Embryonic facial prominence (tissue), 1 donor: ENCODE results near the gene SDC3.
"Not testable (repeated sequence)": the region's sequence is repeated elsewhere in the genome, so short reads cannot be mapped to it uniquely, and the experiment has no call there.

Experiments used
- DNase-seq: peaks from one replicate; pipeline ENCODE4 v3.0.0-alpha.2; 2016; ENCODE audit errors: extremely low spot score

The SDC3 gene

GRCh38 chr1:30875197-30875596 lies 33.4 kb downstream of the SDC3 start:
- DNase-seq, result no peak

- DNase-seq, result no peak
Measured at GRCh38 chr1:30874176-30874575, 34.4 kb downstream of the SDC3 start.

- no peak for DNase-seq
Measured at GRCh38 chr1:30872948-30873263, 35.7 kb downstream of the SDC3 start.

- no peak for DNase-seq
Measured at GRCh38 chr1:30872033-30872947, 36.3 kb downstream of the SDC3 start.

- no peak for DNase-seq
Measured at GRCh38 chr1:30871276-30871871, 37.2 kb downstream of the SDC3 start.

- DNase-seq, result no peak
Measured at GRCh38 chr1:30870656-30871055, 37.9 kb downstream of the SDC3 start.

GRCh38 chr1:30870035-30870434 lies 38.5 kb downstream of the SDC3 start:
- DNase-seq, result no peak

- DNase-seq, result no peak
Measured at GRCh38 chr1:30868833-30869435, 39.6 kb downstream of the SDC3 start.

GRCh38 chr1:30868057-30868456 lies 40.5 kb downstream of the SDC3 start:
- not testable (repeated sequence) for DNase-seq

- no peak for DNase-seq
Measured at GRCh38 chr1:30867537-30867936, 41.0 kb downstream of the SDC3 start.

- no peak for DNase-seq
Measured at GRCh38 chr1:30866594-30866993, 42.0 kb downstream of the SDC3 start.

GRCh38 chr1:30864681-30865080 lies 43.9 kb downstream of the SDC3 start:
- DNase-seq, result no peak

GRCh38 chr1:30863858-30864604 lies 44.5 kb downstream of the SDC3 start:
- no peak for DNase-seq

- DNase-seq, result no peak
Measured at GRCh38 chr1:30860320-30860652, 48.3 kb downstream of the SDC3 start.

GRCh38 chr1:30857964-30858363 lies 50.6 kb downstream of the SDC3 start:
- no peak for DNase-seq

- no peak for DNase-seq
Measured at GRCh38 chr1:30857062-30857461, 51.5 kb downstream of the SDC3 start.

- DNase-seq, result no peak
Measured at GRCh38 chr1:30856260-30856790, 52.2 kb downstream of the SDC3 start.

- no peak for DNase-seq
Measured at GRCh38 chr1:30855686-30856259, 52.8 kb downstream of the SDC3 start.

- no peak for DNase-seq
Measured at GRCh38 chr1:30853350-30853749, 55.2 kb downstream of the SDC3 start.

- no peak for DNase-seq
Measured at GRCh38 chr1:30852026-30852425, 56.5 kb downstream of the SDC3 start.

- no peak for DNase-seq
Measured at GRCh38 chr1:30851286-30851685, 57.3 kb downstream of the SDC3 start.

GRCh38 chr1:30850607-30851006 lies 58.0 kb downstream of the SDC3 start:
- no peak for DNase-seq
